Stimulated activated CD4-positive, alpha-beta T cell treated with anti-CD3 and anti-CD28 coated beads, Interleukin-2, amount 100 ng/mL, for 24 hours (primary cell): Measurements from ENCODE around the gene MRPL22.
"Not testable (repeated sequence)": the region's sequence is repeated elsewhere in the genome, so short reads cannot be mapped to it uniquely, and the experiment has no call there.

Experiments
- DNase-seq, 2 donors: peaks; one replicate each; pipeline ENCODE4 v3.0.0-alpha.2; 2020

MRPL22 gene

DNA sequence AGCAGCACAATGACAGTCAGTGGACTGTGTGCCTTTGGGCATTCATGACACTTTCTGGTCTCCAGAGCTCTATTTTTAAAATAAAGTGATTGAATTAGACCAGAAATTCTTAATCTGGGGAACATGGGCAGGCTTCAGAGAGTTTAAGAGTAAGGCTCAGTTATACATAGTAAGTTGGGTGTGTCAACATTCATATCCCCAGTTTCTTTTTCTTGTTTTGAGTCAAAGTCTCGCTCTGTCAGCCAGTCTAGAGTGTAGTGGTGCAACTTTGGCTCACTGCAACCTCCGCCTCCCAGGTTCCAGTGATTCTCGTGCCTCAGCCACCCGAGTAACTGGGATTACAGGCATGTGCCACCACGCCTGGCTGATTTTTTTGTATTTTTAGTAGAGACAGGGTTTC, 59.0 kb downstream of the MRPL22 start:
- DNase-seq, result no peak

- DNase-seq, result no peak
Observed at GRCh38 chr5:155001523-155001922, 60.6 kb downstream of the MRPL22 start.

- DNase-seq, result not testable (repeated sequence)
Observed at GRCh38 chr5:155002722-155003121, 61.8 kb downstream of the MRPL22 start.

DNA sequence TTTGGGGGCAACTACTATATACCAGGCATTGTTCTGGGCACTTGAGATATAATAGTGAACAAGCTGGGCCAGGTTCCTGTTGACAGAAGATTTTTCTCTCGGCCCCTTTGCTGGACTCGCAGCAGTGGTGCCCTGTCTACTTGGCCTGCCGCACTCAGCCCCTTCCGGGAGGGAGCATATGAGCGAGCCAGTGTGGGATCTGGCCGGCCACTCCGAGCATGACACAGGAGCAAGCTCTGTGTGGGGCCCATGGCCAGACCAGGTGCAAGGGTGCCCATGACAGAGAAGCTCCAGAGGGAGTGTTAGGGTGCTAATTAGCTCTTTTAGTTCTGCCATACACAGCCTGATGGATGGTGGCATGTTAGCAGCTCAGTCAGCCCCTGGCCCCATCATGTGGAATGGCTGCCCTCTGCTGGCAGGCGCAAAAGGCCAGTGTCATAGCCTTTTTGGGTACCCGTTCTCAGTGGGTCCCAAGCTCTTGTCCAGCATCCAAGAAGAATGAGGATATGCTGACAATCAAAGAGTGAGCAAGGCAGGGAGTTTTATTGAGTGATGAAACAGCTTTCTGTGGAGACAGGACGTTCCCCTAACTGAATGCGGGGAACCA, 63.4 kb downstream of the MRPL22 start:
- peak; percentile 18 to 43 for DNase-seq

- not testable (repeated sequence) for DNase-seq
Observed at GRCh38 chr5:155006265-155006664, 65.4 kb downstream of the MRPL22 start.

DNA sequence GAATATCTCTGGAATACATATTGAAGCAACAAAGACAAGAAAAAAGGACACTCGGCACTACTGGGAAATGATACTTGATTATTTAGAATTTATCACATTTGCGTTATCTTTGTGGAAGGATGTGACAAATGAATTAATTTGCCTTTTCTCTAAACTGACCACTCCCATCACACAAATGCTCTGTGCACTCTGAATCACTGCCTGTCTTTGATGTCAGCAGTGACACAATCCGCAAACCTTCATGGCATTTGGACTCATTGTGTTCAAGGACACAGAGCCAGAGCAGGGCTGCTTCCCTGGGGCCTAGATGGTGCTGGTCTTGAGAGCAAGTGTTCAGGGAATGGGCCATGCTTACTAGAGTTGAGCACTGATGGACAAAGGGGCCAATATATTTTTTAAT, 67.8 kb downstream of the MRPL22 start:
- no peak for DNase-seq

DNA sequence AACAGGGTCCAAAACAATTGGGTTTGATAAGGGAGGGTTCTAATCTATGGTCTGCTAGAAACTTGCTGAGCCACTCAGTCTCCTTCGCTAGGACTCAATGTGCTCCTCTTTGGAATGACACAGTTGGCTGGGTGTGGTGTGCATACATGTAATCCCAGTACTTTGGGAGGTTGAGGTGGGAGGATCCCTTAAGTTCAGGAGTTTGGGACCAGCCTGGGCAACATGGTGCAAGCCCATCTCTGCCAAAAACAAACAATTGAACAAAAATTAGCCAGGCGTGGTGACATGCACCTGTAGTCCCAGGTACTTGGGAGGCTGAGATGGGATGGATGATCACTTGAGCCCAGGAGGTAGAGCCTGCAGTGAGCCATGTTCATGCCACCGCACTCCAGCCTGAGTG, 70.0 kb downstream of the MRPL22 start:
- no peak for DNase-seq

- DNase-seq, result no peak
Observed at GRCh38 chr5:155013526-155013925, 72.7 kb downstream of the MRPL22 start, which contains the start of gene KIF4B. Gene KIF4B (plus strand): TSS chr5:155013755. CDS start chr5:155013860, 105 bp downstream.

- DNase-seq, result no peak
Observed at GRCh38 chr5:155015239-155015638, 74.4 kb downstream of the MRPL22 start.

GRCh38 chr5:155017610-155018009, 76.7 kb downstream of the MRPL22 start:
- no peak for DNase-seq
